ENCODE measurements around the gene SNRNP200. TPM values are rescaled to one million over a fixed set of nuclear protein-coding genes. Genes with fewer than 3 reads are reported as not detected.

Gene SNRNP200
- polyA plus RNA-seq, 2 of the 4 experiments (the other 2 are of a cell fraction): 118 to 202 TPM

- Histone ChIP-seq H3K4me2 (no peak overlapping the region), H3K9me3 (no peaks in the 10 kb centered on the region), H3K4me3 (no peak overlapping the region), H3K27ac (no peak overlapping the region), H3K4me1 (no peaks in the 10 kb centered on the region)
- DNase-seq (ENCODE audit: low read depth in 1 of 2, low spot score in 1 of 2) (no peak), ATAC-seq (no peak), FAIRE-seq (no peak)
- TF ChIP-seq ATOH8 (CRISPR knock-in tag; IDR thresholded peaks at IDR 0.05; ENCODE audit: low read depth): no peak
- no peak for TF ChIP-seq SREBF2 (IDR thresholded peaks at IDR 0.05)
- no peak for TF ChIP-seq HES2 (IDR thresholded peaks at IDR 0.05)
- TF ChIP-seq CBX8 (IDR thresholded peaks at IDR 0.05): no peak
- TF ChIP-seq CEBPB (IDR thresholded peaks at IDR 0.05): no peak
- TF ChIP-seq RNF2 (IDR thresholded peaks at IDR 0.05; ENCODE audit: borderline replicate concordance, low read depth): no peak
- no peak for TF ChIP-seq CTCF (IDR thresholded peaks at IDR 0.05)
- TF ChIP-seq FOSB (CRISPR knock-in tag; IDR thresholded peaks at IDR 0.05): no peak
- no peak for TF ChIP-seq JUN (IDR thresholded peaks at IDR 0.05)
- TF ChIP-seq EP300 (IDR thresholded peaks at IDR 0.05): no peak
- ChIA-PET POLR2A (no interaction called here), CTCF (interaction anchor here (1.0 to 2.7 kb wide), 3 partner anchors 9 to 12 kb away, joined by 4 to 10 read pairs (median 10); no protein-coding TSS in a partner anchor)
- 95% methylated on average over 21 of the region's 21 CpGs for WGBS (ENCODE audit: missing lambda C conversion rate)
These were observed 28.4 kb downstream of the SNRNP200 start for GRCh38 chr2:96276787-96277499.

- H3K4me1 ChIP-seq: no peaks in the 10 kb centered on the region
- 90% methylated on average over 6 of the region's 7 CpGs for WGBS (ENCODE audit: missing lambda C conversion rate)
- no peak overlapping the region for H3K27ac ChIP-seq
- TF ChIP-seq CTCF (IDR thresholded peaks at IDR 0.05) (no peak), BCL3 (IDR thresholded peaks at IDR 0.05) (0 out of 3 replicates have a peak, but pooled peaks have one; percentile 31)
- ChIA-PET CTCF (no interaction called here), POLR2A (interaction anchor here (0.7 to 1.2 kb wide), 3 partner anchors 17 to 61 kb away, joined by 4 to 5 read pairs (median 4); partner anchors contain the start of gene NCAPH)
- ATAC-seq (peak in 1 of 2 experiments; percentile 7; a peak in 2 of 6 replicates), DNase-seq (ENCODE audit: low read depth in 1 of 2, low spot score in 1 of 2) (no peak), FAIRE-seq (no peak)
- no peak overlapping the region for H3K4me3 ChIP-seq
- H3K9me3 ChIP-seq: no peaks in the 10 kb centered on the region
- no peak overlapping the region for H3K4me2 ChIP-seq
These were observed 30.8 kb downstream of the SNRNP200 start for GRCh38 chr2:96274355-96275056.

GRCh38 chr2:96273763-96274162 lies 31.6 kb downstream of the SNRNP200 start:
- no peak for FAIRE-seq

More at GRCh38 chr2:96273763-96274162, 31.6 kb downstream of the SNRNP200 start:
- 72% methylated on average over 3 of the region's 3 CpGs for WGBS (ENCODE audit: missing lambda C conversion rate)
- no peak for DNase-seq (ENCODE audit: low read depth in 1 of 2, low spot score in 1 of 2)
- Histone ChIP-seq H3K4me3 (no peak overlapping the region), H3K27ac (no peak overlapping the region), H3K9me3 (no peaks in the 10 kb centered on the region), H3K4me2 (no peak overlapping the region), H3K4me1 (no peaks in the 10 kb centered on the region)
- POLR2A ChIA-PET: interaction anchor here (0.7 to 1.2 kb wide), 3 partner anchors 17 to 62 kb away, joined by 4 to 5 read pairs (median 4); partner anchors contain the start of gene NCAPH
- no peak for ATAC-seq
- TF ChIP-seq REST (IDR thresholded peaks at IDR 0.05): no peak
- CTCF ChIA-PET: interaction anchor here (0.6 kb wide), 3 partner anchors 79 to 249 kb away, joined by 3 to 4 read pairs (median 4); no protein-coding TSS in a partner anchor

Data from A549 (cell line).